TTC549 (cell line): ENCODE measurements around the gene SLC22A23.
"Not testable (repeated sequence)": the region's sequence is repeated elsewhere in the genome, so short reads cannot be mapped to it uniquely, and the experiment has no call there.

Experiments used
- FAIRE-seq: peaks from 2 replicates; lab custom pipeline; 2012; peaks lifted over from hg19 to GRCh38; lab: Jason Lieb, UNC

SLC22A23 gene

GRCh38 chr6:3382326-3383279 lies 74.2 kb downstream of the SLC22A23 start:
- no peak for FAIRE-seq

GRCh38 chr6:3381233-3381921 lies 75.5 kb downstream of the SLC22A23 start:
- FAIRE-seq = no peak

DNA sequence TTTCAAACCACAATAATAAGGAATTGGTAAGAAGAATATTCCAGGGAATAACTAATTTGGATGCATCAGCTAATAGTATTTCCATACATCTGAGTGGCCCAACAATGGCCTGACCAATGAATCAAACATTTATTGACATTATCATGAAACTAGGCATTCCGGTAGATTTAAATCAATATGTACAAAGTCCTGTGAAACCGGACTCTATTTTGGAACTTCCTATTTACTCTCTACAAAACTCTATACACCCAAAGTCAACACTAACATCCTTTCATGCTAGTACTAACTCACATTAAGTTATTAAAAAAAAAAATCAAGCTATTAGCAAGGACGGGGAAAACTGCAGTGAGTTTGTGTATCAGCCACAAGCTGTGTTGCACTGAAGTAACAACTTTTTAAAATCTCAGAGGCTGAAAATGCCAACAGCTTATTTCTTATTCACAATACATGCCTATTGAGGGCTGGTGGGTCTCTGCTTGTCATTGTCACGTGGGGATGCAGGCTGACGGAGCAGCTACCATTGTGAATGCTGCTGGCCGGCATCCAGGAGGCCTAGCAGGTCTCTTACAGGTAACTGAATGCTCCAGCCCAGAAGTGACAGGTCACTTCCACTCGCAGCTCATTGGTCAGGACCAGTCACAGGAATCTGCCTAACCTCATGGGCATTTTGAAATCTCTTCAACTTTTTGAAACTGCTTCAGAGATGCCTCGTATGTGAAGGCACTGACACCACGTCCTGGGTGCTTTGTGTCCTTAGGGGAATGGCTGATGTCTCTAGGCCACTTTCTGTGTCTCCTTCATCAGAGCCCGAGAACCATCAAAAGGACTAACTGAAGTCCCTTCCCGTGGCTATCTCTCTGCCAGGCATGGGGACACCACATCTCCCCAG lies 76.3 kb downstream of the SLC22A23 start:
- no peak for FAIRE-seq

DNA sequence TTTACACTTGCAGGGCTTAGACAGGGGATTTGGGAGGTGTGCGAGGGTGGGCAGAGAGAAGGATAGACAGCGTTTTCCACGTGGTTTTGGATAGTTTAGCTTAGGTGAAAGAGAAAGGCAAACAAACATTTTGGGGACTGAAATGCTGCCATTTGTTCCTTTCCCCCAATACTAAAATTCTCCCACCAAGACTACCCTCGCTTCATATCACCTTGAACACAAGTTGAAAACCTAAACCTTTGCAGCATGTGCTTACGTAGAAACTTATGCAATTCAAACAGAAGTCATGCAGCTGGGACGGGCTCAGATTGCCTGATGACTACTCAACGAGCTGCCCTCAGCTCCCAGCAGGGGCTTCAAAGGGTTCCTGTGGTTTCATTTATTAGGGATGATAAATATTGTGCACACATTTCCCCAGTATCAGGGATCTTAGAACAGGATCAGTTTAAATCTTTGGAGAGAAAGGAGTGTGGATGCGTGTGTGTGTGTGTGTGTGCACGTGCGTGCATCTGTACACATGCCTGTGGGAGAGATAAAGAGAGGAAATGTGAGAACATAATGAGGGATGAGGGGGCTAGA lies 77.3 kb downstream of the SLC22A23 start:
- FAIRE-seq = no peak

DNA sequence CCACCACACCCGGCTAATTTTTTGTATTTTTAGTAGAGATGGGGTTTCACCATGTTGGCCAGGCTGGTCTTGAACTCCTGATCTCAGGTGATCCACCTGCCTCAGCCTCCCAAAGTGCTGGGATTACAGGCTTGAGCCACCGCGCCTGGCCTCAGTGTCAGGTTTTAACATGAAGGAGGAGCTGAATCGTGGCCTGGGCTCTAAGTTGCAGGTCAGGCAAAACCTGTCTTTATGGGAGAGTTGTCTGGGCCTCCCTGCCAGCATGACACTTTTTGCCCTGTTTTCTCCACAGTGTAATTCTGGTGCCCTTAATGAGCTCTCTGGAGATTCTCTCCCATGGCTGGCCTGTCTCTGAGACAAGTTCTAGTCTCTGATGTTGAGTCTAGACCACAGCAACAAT lies 78.0 kb downstream of the SLC22A23 start:
- not testable (repeated sequence) for FAIRE-seq

DNA sequence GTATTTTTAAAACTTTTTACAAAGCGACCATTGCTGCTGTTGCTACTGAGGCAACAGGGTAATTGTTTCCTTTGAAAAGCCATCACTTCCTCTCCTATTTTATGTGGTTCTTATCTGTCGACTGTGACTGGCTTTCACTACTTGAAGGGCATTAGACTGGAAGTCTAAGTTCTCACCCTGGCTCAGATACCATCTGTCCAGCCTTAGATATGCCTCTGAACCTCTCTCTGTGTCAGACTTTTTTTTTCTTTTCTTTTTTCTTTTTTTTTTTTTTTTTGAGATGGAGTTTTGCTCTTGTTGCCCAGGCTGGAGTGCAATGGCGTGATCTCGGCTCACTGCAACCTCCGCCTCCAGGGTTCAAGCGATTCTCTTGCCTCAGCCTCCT lies 78.5 kb downstream of the SLC22A23 start:
- FAIRE-seq = not testable (repeated sequence)

DNA sequence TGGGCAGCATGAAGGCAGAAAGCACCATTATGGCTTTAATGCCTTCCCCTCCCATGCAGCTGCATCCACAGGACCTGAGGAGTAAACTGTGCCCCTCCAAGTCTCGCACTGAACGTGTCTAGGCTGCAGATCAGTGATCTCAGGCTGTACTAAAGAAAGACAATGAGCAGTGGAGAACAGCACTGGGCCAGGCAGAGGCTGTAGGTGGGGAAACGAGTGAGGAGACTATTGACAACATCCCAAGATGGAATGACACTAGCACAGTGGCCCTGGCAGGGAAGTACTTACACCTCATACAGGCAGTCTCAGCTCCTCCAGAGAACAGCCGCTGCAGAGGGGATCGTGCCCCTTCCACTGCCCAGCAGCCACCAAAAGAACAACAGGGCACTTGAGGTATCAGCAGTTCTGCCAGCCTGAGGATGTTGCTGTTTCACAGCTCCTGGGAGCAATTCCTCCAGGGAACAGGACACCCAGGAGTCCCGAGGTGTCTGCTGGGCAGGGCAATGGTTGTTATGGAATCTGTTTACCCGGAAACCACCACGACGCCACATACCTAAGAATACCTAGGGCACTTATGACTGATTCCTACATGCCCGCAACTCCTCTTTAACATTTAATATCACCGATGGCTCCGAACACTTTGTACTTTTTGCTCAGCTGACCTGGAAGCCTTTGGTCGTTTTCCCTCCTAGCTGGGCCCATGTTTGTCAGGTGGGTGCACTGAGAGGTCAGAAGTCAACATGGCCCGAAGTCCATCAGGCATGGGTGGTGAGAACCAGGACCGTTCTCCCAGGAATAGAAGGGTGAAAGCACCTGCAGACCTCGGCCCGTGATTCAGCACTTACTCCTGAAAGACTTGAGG lies 79.1 kb downstream of the SLC22A23 start:
- no peak for FAIRE-seq

GRCh38 chr6:3376893-3377535 lies 79.8 kb downstream of the SLC22A23 start:
- FAIRE-seq = no peak

GRCh38 chr6:3376064-3376463 lies 80.8 kb downstream of the SLC22A23 start:
- FAIRE-seq = no peak

- no peak for FAIRE-seq
Observed at GRCh38 chr6:3373597-3374203, 83.2 kb downstream of the SLC22A23 start.

DNA sequence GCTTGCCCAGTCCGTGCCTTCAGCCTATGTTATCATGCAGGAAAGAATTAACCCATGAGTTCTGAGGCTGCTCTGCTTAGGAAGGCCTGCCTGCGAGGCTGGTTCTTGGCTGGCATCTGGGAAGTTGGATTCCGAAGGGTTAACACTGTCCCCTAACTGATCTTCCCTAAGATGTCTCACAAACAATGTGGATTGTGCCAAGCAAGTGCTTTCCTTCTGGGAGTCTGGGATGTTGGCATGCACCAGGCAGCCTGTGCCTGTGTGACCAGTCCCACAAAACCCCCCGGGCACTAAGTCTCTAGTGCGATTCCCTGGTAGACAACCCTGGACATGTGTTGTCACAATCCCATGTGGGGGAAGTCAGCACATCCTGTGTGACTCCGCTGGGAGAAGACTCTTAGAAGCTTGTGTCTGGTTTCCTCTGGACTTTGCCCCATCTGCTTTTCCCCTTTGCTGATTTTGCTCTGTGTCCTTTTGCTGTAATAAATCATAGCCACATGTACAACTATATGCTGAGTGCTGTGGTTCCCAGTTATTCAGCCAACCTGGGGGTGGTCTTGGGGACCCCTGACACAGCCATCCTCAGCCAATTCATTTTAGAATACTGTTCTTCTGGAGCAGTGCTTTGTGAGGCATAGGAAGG lies 83.8 kb downstream of the SLC22A23 start:
- FAIRE-seq = no peak

- FAIRE-seq = no peak
Observed at GRCh38 chr6:3372184-3372846, 84.5 kb downstream of the SLC22A23 start.

GRCh38 chr6:3371222-3371949 lies 85.5 kb downstream of the SLC22A23 start:
- FAIRE-seq = no peak

DNA sequence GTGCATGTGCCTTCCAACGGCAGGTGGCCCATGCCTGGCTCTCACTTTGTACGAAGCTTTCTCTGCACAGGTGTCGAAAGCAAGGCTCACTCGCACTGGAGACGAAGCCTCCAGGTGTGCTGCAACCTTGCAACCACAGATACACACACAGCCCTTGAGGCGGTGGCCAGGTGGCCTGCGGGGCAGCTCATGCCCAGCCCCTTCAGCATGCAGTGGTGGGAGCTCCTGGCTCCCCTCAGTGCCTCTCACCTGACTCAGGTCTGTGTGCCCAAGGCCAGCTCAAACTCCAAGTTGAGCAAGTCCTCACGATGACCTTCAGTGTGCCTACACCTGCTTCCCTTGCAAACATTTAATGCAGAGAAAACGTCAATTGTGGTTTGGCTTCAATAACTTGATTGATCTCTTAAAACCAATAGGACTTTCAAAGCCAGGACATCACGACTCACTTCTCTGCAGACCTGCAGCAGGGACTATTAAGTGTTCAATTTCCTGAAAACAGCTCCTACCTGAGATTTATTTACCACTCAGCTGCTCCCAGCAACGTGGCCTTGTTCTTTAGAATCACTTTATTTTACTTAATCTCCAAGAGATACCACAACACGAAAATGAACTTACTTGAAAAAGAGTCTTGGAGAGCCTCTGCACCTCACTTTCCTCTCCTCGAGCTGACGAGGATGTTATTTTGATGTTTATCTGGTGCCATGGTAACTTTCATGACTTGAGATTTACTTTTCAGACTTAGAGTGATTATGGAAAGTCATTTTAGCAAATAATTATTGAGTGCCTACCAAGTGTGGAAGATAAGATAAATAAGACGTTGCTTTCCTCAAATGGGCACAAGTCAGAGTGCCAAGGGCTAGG lies 86.3 kb downstream of the SLC22A23 start:
- FAIRE-seq = no peak

GRCh38 chr6:3369985-3370360 lies 86.9 kb downstream of the SLC22A23 start:
- no peak for FAIRE-seq

DNA sequence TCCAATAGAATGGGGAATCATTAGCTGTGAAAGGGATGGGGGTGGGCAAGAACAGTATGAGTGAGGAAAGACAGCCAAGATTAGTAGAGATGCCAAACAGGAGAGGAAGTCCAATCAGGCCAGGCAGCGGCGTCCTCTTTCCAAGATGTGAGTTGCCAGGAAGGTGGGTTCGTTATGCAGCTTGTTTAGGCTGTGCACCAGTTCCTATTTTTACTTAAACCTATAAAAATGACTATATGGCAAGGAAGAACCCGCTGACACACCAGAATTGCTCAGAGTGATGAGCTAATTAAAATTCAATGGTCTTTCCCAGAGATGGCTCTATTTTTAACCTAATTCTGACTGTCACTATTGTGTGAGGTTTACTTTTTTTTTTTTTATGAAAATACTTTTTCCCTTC lies 88.2 kb downstream of the SLC22A23 start:
- no peak for FAIRE-seq

- FAIRE-seq = no peak
Observed at GRCh38 chr6:3367630-3368029, 89.2 kb downstream of the SLC22A23 start.
